K562 (cell line): ENCODE measurements around the gene ITPR1. TPM values are rescaled to one million over a fixed set of nuclear protein-coding genes. Genes with fewer than 3 reads are reported as not detected.

Experiments used
- BRF1 ChIP-seq: IDR thresholded peaks from 3 replicates; pipeline ENCODE4 v1.6.1; 2011; ENCODE audit warnings: borderline replicate concordance, mild to moderate bottlenecking; ENCODE audit not compliant: insufficient read length; ENCODE audit errors: extremely low read depth
- CBFB ChIP-seq: sonication (generic); formaldehyde crosslinking; IDR thresholded peaks from 2 replicates; pipeline ENCODE4 v1.4.0; 2020; ENCODE audit warnings: mild to moderate bottlenecking, missing genetic modification reagents
- CCNT2 ChIP-seq: IDR thresholded peaks from 2 replicates; pipeline ENCODE4 v1.6.1; 2011; ENCODE audit warnings: borderline replicate concordance, low read depth, mild to moderate bottlenecking, moderate library complexity, mixed read lengths, low read length; ENCODE audit not compliant: insufficient read length; ENCODE audit errors: extremely low read depth
- CEBPB ChIP-seq: fragments of 450-650 bp; IDR thresholded peaks from 2 replicates; pipeline ENCODE4 v1.6.1; 2016; ENCODE audit warnings: missing genetic modification characterization, missing compliant biosample characterization
- CHD1 ChIP-seq: fragments of 200-600 bp; sonication (generic); IDR thresholded peaks from one replicate; pipeline ENCODE4 v1.6.1; 2012; ENCODE audit warnings: mild to moderate bottlenecking, moderate library complexity, low read length, inconsistent platforms
- FUS ChIP-seq: fragments of 200-400 bp; formaldehyde crosslinking; optimal IDR thresholded peaks from 2 replicates; pipeline ENCODE3; 2017; ENCODE audit warnings: low read depth, low read length
- MAZ ChIP-seq, 2 experiments: fragments of 450-650 bp in 1 of 2; sonication (generic) in 1 of 2; formaldehyde crosslinking; IDR thresholded peaks in 1 of 2; conservative IDR thresholded peaks in 1 of 2; 2 replicates each; pipeline versions ENCODE4 v1.4.0 to v1.5.0; 2020; ENCODE audit warnings: mild to moderate bottlenecking in 1 of 2, missing genetic modification reagents in 1 of 2
- MCM3 ChIP-seq: fragments of 450-650 bp; IDR thresholded peaks from 2 replicates; pipeline ENCODE4 v1.6.1; 2016
- NFE2L1 ChIP-seq: fragments of 450-650 bp; IDR thresholded peaks from 2 replicates; pipeline ENCODE4 v1.6.1; 2016; ENCODE audit warnings: missing genetic modification characterization, low read depth, mild to moderate bottlenecking, missing compliant biosample characterization, moderate library complexity, borderline replicate concordance
- NR4A1 ChIP-seq, 2 experiments: fragments of 250-450 bp in 1 of 2; fragments of 450-650 bp in 1 of 2; sonication (Bioruptor Pico) in 1 of 2; IDR thresholded peaks; 2 replicates each; pipeline versions ENCODE4 v1.4.0 to v1.6.1; 2016 to 2020; ENCODE audit warnings: mild to moderate bottlenecking in 2 of 2, missing compliant biosample characterization in 1 of 2, missing genetic modification characterization in 1 of 2, moderate library complexity in 1 of 2
- PRPF4 ChIP-seq: fragments of 200-400 bp; formaldehyde crosslinking; IDR thresholded peaks from one replicate; pipeline ENCODE4 v1.6.1; 2017; ENCODE audit warnings: low read length, low read depth, mild to moderate bottlenecking; ENCODE audit not compliant: insufficient read depth, poor library complexity, severe bottlenecking
- SOX6 ChIP-seq: fragments of 450-650 bp; IDR thresholded peaks from 2 replicates; pipeline ENCODE4 v1.6.1; 2014; ENCODE audit warnings: mild to moderate bottlenecking
- XRCC4 ChIP-seq: IDR thresholded peaks from one replicate; pipeline ENCODE4 v1.6.1; 2011; ENCODE audit not compliant: insufficient read depth, insufficient read length; ENCODE audit errors: extremely low read depth
- XRCC5 ChIP-seq: fragments of 200-400 bp; formaldehyde crosslinking; IDR thresholded peaks from 2 replicates; pipeline ENCODE4 v1.6.1; 2017; ENCODE audit warnings: low read depth, mild to moderate bottlenecking, low read length
- ZFP36 ChIP-seq: fragments of 150-350 bp; IDR thresholded peaks from 2 replicates; pipeline ENCODE4 v1.6.1; 2018; ENCODE audit warnings: low read length, low read depth; ENCODE audit not compliant: partially characterized antibody
- ZNF398 ChIP-seq: fragments of 250-450 bp; sonication (Bioruptor Pico); IDR thresholded peaks from 2 replicates; pipeline ENCODE4 v1.8.0; 2021; ENCODE audit warnings: moderate library complexity, mild to moderate bottlenecking, inconsistent platforms
- ZNF431 ChIP-seq: sonication (generic); formaldehyde crosslinking; IDR thresholded peaks from 2 replicates; pipeline ENCODE4 v1.8.0; 2022; ENCODE audit warnings: mild to moderate bottlenecking, missing genetic modification reagents
- ZNF57 ChIP-seq: fragments of 450-650 bp; formaldehyde crosslinking; IDR thresholded peaks from 2 replicates; pipeline ENCODE4 v1.4.0; 2020; ENCODE audit warnings: mild to moderate bottlenecking, moderate library complexity
- ZNF764 ChIP-seq: fragments of 250-450 bp; sonication (Bioruptor Pico); IDR thresholded peaks from 2 replicates; pipeline ENCODE4 v1.4.0; 2020; ENCODE audit warnings: low read depth, mild to moderate bottlenecking, moderate library complexity
- ZZZ3 ChIP-seq: fragments of 450-650 bp; IDR thresholded peaks from 2 replicates; pipeline ENCODE4 v1.6.1; 2016; ENCODE audit warnings: antibody characterized with exemption, mild to moderate bottlenecking, moderate library complexity
- polyA plus RNA-seq, 8 experiments: library from polyadenylated mRNA; depleted of rRNA in 4 of 8; stranded (reverse) in 5 of 8; unstranded in 3 of 8; fragments of >200 nt; fragmentation: Nextera tagmentation in 2 of 8; fragmentation: Illumina TruSeq in 1 of 8; extraction: Ambion mirVana in 2 of 8; extraction: Trizol in 1 of 8; gene quantifications; 2 replicates each; pipeline versions ENCODE4 v1.2.1 to v1.2.3, GENCODE V29; 2011 to 2014; ENCODE audit warnings: inconsistent platforms in 1 of 8, missing spikeins in 1 of 8
- total RNA-seq, 7 experiments: library from RNA; depleted of rRNA in 6 of 7; stranded (reverse); fragments of >200 nt in 6 of 7; fragmentation: Illumina TruSeq in 2 of 7; extraction: Trizol in 2 of 7; gene quantifications; 2 replicates each; pipeline versions ENCODE4 v1.2.1 to v1.2.3, GENCODE V29; 2011 to 2021; ENCODE audit warnings: low replicate concordance in 1 of 7
- TF ChIP-seq, protein P1 (sequence below): sonication (generic); formaldehyde crosslinking; IDR thresholded peaks from 2 replicates; pipeline ENCODE4 v1.8.0; 2022; ENCODE audit warnings: mild to moderate bottlenecking, missing genetic modification reagents, borderline replicate concordance
- TF ChIP-seq, protein P2 (sequence below), 2 experiments: fragments of 450-650 bp; IDR thresholded peaks; 2 replicates each; pipeline ENCODE4 v1.6.1; 2016

ITPR1 gene
- total and polyA plus RNA-seq, 9 of the 15 experiments (the other 6 are each of a cell fraction or from before 2014, with no cell fraction given): 22.4 to 40.0 (median 27.4) TPM

DNA sequence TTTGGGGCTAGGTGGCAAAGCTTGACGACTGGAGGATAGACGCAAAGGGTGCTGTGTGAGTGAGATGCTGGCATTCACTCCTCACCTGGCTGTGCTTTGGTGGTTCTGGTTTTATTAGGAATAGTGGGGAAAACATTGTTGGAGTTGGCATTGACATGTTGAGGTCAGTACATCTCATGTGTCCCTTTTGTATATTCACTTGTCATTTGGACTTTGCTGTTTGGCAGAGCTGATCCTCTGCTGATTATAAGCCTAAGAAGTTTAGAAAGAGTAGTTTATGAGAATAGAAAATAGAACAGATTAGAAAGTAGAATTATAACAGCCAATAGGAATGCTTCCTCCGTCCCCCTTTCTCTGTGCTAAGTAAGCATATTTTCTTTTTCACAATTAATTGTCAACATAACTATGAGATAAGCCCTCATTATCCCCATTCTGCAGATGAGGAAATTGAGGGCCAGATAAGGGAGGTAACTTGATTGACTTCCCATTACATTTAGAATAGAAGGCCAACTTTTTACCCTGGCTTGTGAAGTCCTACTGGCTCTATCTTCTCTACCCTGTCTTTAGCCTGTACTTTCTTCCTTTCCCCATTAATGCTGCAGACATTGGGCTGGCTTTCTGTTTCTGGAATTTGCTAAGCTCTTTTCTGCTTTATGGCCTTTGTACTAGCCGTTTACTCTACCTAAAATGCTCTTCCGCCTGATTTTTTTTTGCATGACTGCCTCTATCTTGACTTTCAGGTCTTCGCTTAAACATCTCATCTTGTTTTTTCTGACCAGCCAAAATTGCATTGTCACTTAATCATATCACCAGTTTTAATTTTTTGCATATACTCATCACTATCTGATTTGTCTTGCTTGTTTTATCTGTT is 12.8 kb downstream of the ITPR1 start (continued):
- peak; percentile 32; the same call in 1 of the 2 replicates for TF ChIP-seq NFE2L1 (tag)
- peak; percentile 38 for TF ChIP-seq CHD1
- no peak for TF ChIP-seq CEBPB (tag)
- no peak for TF ChIP-seq FUS
- TF ChIP-seq XRCC4: no peak
- TF ChIP-seq BRF1: no peak
- no peak for TF ChIP-seq ZFP36
- no peak for TF ChIP-seq ZNF431 (CRISPR knock-in tag)
- no peak for TF ChIP-seq PRPF4
- no peak for TF ChIP-seq MCM3
- no peak for TF ChIP-seq CBFB (CRISPR knock-in tag)
- TF ChIP-seq SOX6: peak; percentile 76
- TF ChIP-seq ZZZ3: no peak
- TF ChIP-seq ZNF398 (CRISPR knock-in tag): no peak
- no peak for TF ChIP-seq CCNT2
- TF ChIP-seq, protein P1, sequence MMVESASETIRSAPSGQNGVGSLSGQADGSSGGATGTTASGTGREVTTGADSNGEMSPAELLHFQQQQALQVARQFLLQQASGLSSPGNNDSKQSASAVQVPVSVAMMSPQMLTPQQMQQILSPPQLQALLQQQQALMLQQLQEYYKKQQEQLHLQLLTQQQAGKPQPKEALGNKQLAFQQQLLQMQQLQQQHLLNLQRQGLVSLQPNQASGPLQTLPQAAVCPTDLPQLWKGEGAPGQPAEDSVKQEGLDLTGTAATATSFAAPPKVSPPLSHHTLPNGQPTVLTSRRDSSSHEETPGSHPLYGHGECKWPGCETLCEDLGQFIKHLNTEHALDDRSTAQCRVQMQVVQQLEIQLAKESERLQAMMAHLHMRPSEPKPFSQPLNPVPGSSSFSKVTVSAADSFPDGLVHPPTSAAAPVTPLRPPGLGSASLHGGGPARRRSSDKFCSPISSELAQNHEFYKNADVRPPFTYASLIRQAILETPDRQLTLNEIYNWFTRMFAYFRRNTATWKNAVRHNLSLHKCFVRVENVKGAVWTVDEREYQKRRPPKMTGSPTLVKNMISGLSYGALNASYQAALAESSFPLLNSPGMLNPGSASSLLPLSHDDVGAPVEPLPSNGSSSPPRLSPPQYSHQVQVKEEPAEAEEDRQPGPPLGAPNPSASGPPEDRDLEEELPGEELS (CRISPR knock-in tag): no peak
- no peak for TF ChIP-seq XRCC5
- TF ChIP-seq MAZ (CRISPR knock-in tag; conservative IDR thresholded peaks at IDR 0.05 in 1 of 2, IDR thresholded peaks at IDR 0.05 in 1 of 2): peak in 1 of 2 experiments; percentile 14; a peak in 1 of 4 replicates
- TF ChIP-seq ZNF57 (CRISPR knock-in tag): no peak
- TF ChIP-seq ZNF764 (CRISPR knock-in tag): no peak
- TF ChIP-seq, protein P2, sequence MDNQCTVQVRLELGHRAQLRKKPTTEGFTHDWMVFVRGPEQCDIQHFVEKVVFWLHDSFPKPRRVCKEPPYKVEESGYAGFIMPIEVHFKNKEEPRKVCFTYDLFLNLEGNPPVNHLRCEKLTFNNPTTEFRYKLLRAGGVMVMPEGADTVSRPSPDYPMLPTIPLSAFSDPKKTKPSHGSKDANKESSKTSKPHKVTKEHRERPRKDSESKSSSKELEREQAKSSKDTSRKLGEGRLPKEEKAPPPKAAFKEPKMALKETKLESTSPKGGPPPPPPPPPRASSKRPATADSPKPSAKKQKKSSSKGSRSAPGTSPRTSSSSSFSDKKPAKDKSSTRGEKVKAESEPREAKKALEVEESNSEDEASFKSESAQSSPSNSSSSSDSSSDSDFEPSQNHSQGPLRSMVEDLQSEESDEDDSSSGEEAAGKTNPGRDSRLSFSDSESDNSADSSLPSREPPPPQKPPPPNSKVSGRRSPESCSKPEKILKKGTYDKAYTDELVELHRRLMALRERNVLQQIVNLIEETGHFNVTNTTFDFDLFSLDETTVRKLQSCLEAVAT (IDR thresholded peaks at IDR 0.05): peak; percentile 30 to 62; a peak in 2 of 4 replicates
- TF ChIP-seq NR4A1 (CRISPR knock-in tag; IDR thresholded peaks at IDR 0.05): no peak
- TF ChIP-seq NR4A1 (tag; IDR thresholded peaks at IDR 0.05): no peak; the same call in 1 of the 2 replicates
